PC-3 (cell line): Measurements from ENCODE around the gene DMD. TPM values are rescaled to one million over a fixed set of nuclear protein-coding genes. Genes with fewer than 3 reads are reported as not detected.

Experiments used
- ATAC-seq: fragments of 200-7000 bp; cut with Tn5 transposase; 2 replicates; pipeline ENCODE4 v1.9.1; 2020; ENCODE audit warnings: mild to moderate bottlenecking, moderate library complexity
- BruUV-seq: library from RNA; stranded (reverse); fragments of 400-500 nt; replicated peaks from 2 replicates; lab custom pipeline; 2021; lab: Mats Ljungman, UMichigan
- CTCF ChIA-PET: fragments of 300-600 bp; sonication (Branson Sonifier 250); formaldehyde crosslinking; loops from one replicate; lab custom pipeline; 2022; ENCODE audit warnings: antibody characterized with exemption; lab: Charles Lee
- POLR2A ChIA-PET: fragments of 300-600 bp; sonication (Branson Sonifier 250); formaldehyde crosslinking; loops from one replicate; lab custom pipeline; 2022; ENCODE audit warnings: antibody characterized with exemption; ENCODE audit not compliant: unreplicated experiment; lab: Charles Lee
- DNase-seq: peaks from one replicate; pipeline ENCODE4 v3.0.0-alpha.2; 2015
- H2AFZ ChIP-seq: fragments of 300-600 bp; sonication (generic); 2 replicates; pipeline ENCODE4 v1.6.0; 2016; ENCODE audit warnings: antibody characterized with exemption, low read length
- H3F3A ChIP-seq: fragments of 300-600 bp; sonication (generic); one replicate; pipeline ENCODE4 v1.6.0; 2017; ENCODE audit warnings: antibody characterized with exemption, low read length, control low read depth, mild to moderate bottlenecking; ENCODE audit not compliant: unreplicated experiment
- H3K27ac ChIP-seq: fragments of 300-600 bp; sonication (generic); 2 replicates; pipeline ENCODE4 v1.5.1; 2016; ENCODE audit warnings: mild to moderate bottlenecking, low read length
- H3K27me3 ChIP-seq: fragments of 300-600 bp; sonication (generic); 2 replicates; pipeline ENCODE4 v1.6.1; 2016; ENCODE audit warnings: low read length, mixed read lengths
- H3K36me3 ChIP-seq: fragments of 300-600 bp; sonication (generic); 2 replicates; pipeline ENCODE4 v1.6.1; 2016; ENCODE audit warnings: low read depth, mixed run types, low read length, mixed read lengths
- H3K4me1 ChIP-seq: fragments of 300-600 bp; sonication (generic); 2 replicates; pipeline ENCODE4 v1.5.1; 2016; ENCODE audit warnings: low read length; ENCODE audit not compliant: insufficient read depth
- H3K4me2 ChIP-seq: fragments of 300-600 bp; sonication (generic); 2 replicates; pipeline ENCODE4 v1.6.0; 2016; ENCODE audit warnings: low read length
- H3K4me3 ChIP-seq: fragments of 300-600 bp; sonication (generic); 2 replicates; pipeline ENCODE4 v1.5.1; 2016; ENCODE audit warnings: mild to moderate bottlenecking, low read length, mixed read lengths
- H3K79me2 ChIP-seq: fragments of 300-600 bp; sonication (generic); 2 replicates; pipeline ENCODE4 v1.6.1; 2017; ENCODE audit warnings: low read length, mixed read lengths
- H3K9ac ChIP-seq: fragments of 300-600 bp; sonication (generic); 2 replicates; pipeline ENCODE4 v1.6.0; 2016; ENCODE audit warnings: mild to moderate bottlenecking, low read length
- H3K9me2 ChIP-seq: fragments of 300-600 bp; sonication (generic); replicated peaks from 2 replicates; pipeline ENCODE4 v1.6.1; 2016; ENCODE audit warnings: mixed run types, low read length, mixed read lengths
- H3K9me3 ChIP-seq: fragments of 300-600 bp; sonication (generic); 2 replicates; pipeline ENCODE4 v1.6.1; 2016; ENCODE audit warnings: low read length, mixed read lengths
- H4K20me1 ChIP-seq: fragments of 300-600 bp; sonication (generic); 2 replicates; pipeline ENCODE4 v1.6.1; 2016; ENCODE audit warnings: low read length, mixed read lengths
- EZH2 ChIP-seq: fragments of 300-600 bp; sonication (generic); IDR thresholded peaks from one replicate; pipeline ENCODE4 v1.6.1; 2017; ENCODE audit warnings: antibody characterized with exemption, mild to moderate bottlenecking, low read length; ENCODE audit not compliant: unreplicated experiment
- EZH2phosphoT487 ChIP-seq: fragments of 300-600 bp; sonication (generic); IDR thresholded peaks from 2 replicates; pipeline ENCODE4 v1.6.1; 2018; ENCODE audit warnings: mild to moderate bottlenecking, antibody characterized with exemption, low read length, borderline replicate concordance
- intact Hi-C: fragments of 100-400 bp; cut with micrococcal nuclease; formaldehyde crosslinking; loops from 2 replicates; pipeline ENCODE4 v1.9.0; 2023
- total RNA-seq: library from RNA; depleted of rRNA; stranded (reverse); fragments of >200 nt; gene quantifications from 2 replicates; pipeline ENCODE4 v1.2.3, GENCODE V29; 2014
- TF ChIP-seq, protein P1 (sequence below): fragments of 300-600 bp; sonication (generic); conservative IDR thresholded peaks from 2 replicates; pipeline ENCODE4 v1.5.1; 2017; ENCODE audit warnings: antibody characterized with exemption, low read depth, mild to moderate bottlenecking, low read length

DMD gene
- total RNA-seq, 1 experiment from 2014 or later, result not detected

GRCh38 chrX:33218819-33219218, 7.5 kb upstream of the DMD start:
- Histone ChIP-seq H3K36me3 (no peaks in the 10 kb centered on the region), H3K4me2 (no peak overlapping the region), H3K4me1 (no peaks in the 10 kb centered on the region), H3F3A (no peaks in the 10 kb centered on the region), H3K9me3 (no peaks in the 10 kb centered on the region), H3K27me3 (no peaks in the 10 kb centered on the region), H4K20me1 (no peaks in the 10 kb centered on the region), H2AFZ (no peak overlapping the region), H3K79me2 (no peaks in the 10 kb centered on the region), H3K9ac (no peak overlapping the region), H3K27ac (no peak overlapping the region), H3K4me3 (no peak overlapping the region), H3K9me2 (no peaks in the 10 kb centered on the region)
- POLR2A ChIA-PET, result no interaction called here
- ATAC-seq (no peak), DNase-seq (no peak)
- intact Hi-C loops, result no loop called here
- TF ChIP-seq EZH2 (no peak), EZH2phosphoT487 (no peak)
- TF ChIP-seq, protein P1, sequence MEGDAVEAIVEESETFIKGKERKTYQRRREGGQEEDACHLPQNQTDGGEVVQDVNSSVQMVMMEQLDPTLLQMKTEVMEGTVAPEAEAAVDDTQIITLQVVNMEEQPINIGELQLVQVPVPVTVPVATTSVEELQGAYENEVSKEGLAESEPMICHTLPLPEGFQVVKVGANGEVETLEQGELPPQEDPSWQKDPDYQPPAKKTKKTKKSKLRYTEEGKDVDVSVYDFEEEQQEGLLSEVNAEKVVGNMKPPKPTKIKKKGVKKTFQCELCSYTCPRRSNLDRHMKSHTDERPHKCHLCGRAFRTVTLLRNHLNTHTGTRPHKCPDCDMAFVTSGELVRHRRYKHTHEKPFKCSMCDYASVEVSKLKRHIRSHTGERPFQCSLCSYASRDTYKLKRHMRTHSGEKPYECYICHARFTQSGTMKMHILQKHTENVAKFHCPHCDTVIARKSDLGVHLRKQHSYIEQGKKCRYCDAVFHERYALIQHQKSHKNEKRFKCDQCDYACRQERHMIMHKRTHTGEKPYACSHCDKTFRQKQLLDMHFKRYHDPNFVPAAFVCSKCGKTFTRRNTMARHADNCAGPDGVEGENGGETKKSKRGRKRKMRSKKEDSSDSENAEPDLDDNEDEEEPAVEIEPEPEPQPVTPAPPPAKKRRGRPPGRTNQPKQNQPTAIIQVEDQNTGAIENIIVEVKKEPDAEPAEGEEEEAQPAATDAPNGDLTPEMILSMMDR, result no peak
- CTCF ChIA-PET, result no interaction called here
- BruUV-seq, result no TSS peak

DNA sequence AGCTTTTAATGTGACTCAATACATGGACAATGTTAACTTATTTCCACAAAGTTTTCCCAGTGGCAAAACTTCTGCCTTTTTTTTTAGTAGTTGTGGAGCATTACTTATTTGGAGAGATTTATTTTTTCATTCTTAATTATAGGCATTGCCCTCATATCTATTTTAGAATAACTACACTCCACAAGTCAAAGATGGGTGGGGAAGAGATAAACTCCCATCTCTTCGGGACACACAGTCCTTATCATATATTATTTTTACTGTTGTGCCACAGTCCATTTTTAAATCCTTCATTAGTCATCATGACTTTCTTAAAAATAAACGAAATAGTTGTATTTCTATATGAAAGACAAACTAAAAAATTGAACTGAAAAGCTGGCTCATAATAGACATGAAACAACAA, 1.2 kb downstream of the DMD start:
- DNase-seq (no peak), ATAC-seq (no peak)
- H2AFZ ChIP-seq, result no peak overlapping the region
- H3K4me3 ChIP-seq, result no peak overlapping the region
- TF ChIP-seq EZH2 (no peak), EZH2phosphoT487 (no peak)
- intact Hi-C loops, result no loop called here
- no peak overlapping the region for H3K27ac ChIP-seq
- CTCF ChIA-PET, result no interaction called here
- H3K4me2 ChIP-seq, result no peak overlapping the region
- H3K79me2 ChIP-seq, result no peaks in the 10 kb centered on the region
- H4K20me1 ChIP-seq, result no peaks in the 10 kb centered on the region
- H3K9me3 ChIP-seq, result no peaks in the 10 kb centered on the region
- no peaks in the 10 kb centered on the region for H3K4me1 ChIP-seq
- H3K27me3 ChIP-seq, result no peaks in the 10 kb centered on the region
- POLR2A ChIA-PET, result no interaction called here
- H3K36me3 ChIP-seq, result no peaks in the 10 kb centered on the region
- H3F3A ChIP-seq, result no peaks in the 10 kb centered on the region
- BruUV-seq, result no TSS peak
- no peak overlapping the region for H3K9ac ChIP-seq
- H3K9me2 ChIP-seq, result no peaks in the 10 kb centered on the region

GRCh38 chrX:33207056-33207455, 4.3 kb downstream of the DMD start:
- Histone ChIP-seq H3K36me3 (no peaks in the 10 kb centered on the region), H3K4me2 (no peak overlapping the region), H3K27me3 (no peaks in the 10 kb centered on the region), H3K4me1 (no peaks in the 10 kb centered on the region), H4K20me1 (no peaks in the 10 kb centered on the region), H3K9me2 (no peaks in the 10 kb centered on the region), H3K9ac (no peak overlapping the region), H3K4me3 (no peak overlapping the region), H3K79me2 (no peaks in the 10 kb centered on the region), H3F3A (no peaks in the 10 kb centered on the region), H2AFZ (no peak overlapping the region), H3K27ac (no peak overlapping the region), H3K9me3 (no peaks in the 10 kb centered on the region)
- POLR2A ChIA-PET, result no interaction called here
- no peak for ATAC-seq
- intact Hi-C loops, result no loop called here
- DNase-seq, result no peak
- no TSS peak for BruUV-seq
- CTCF ChIA-PET, result no interaction called here
- TF ChIP-seq EZH2, result no peak

GRCh38 chrX:33205321-33205720, 6.0 kb downstream of the DMD start:
- no peak overlapping the region for H3K4me2 ChIP-seq
- ATAC-seq (no peak), DNase-seq (no peak)
- no peaks in the 10 kb centered on the region for H3K9me2 ChIP-seq
- H3K79me2 ChIP-seq, result no peaks in the 10 kb centered on the region
- no peaks in the 10 kb centered on the region for H4K20me1 ChIP-seq
- H3K4me3 ChIP-seq, result no peak overlapping the region
- H3K27ac ChIP-seq, result no peak overlapping the region
- H3K36me3 ChIP-seq, result no peaks in the 10 kb centered on the region
- ChIA-PET CTCF (no interaction called here), POLR2A (no interaction called here)
- TF ChIP-seq EZH2phosphoT487 (no peak), EZH2 (no peak)
- TF ChIP-seq, protein P1, result no peak
- no peaks in the 10 kb centered on the region for H3K27me3 ChIP-seq
- BruUV-seq, result no TSS peak
- H3F3A ChIP-seq, result no peaks in the 10 kb centered on the region
- no peak overlapping the region for H2AFZ ChIP-seq
- no peaks in the 10 kb centered on the region for H3K4me1 ChIP-seq
- no peak overlapping the region for H3K9ac ChIP-seq
- intact Hi-C loops, result no loop called here
- no peaks in the 10 kb centered on the region for H3K9me3 ChIP-seq
